CMK (cell line): ENCODE data around the gene TRIM65.
A peak's percentile ranks its signal among the peaks of the same experiment; 100 is the strongest.

ENCODE experiments used
- DNase-seq: peaks from one replicate; pipeline ENCODE4 v3.0.0-alpha.2; 2010; ENCODE audit warnings: low read depth

TRIM65 gene

GRCh38 chr17:75896415-75897159 lies at the start of gene TRIM65:
Gene TRIM65, minus strand, starts transcription at chr17:75896951. Its CDS starts 14 bp downstream, at chr17:75896937.
- peak; percentile 78 for DNase-seq

- no peak for DNase-seq
These were observed 48.5 kb upstream of the TRIM65 start for GRCh38 chr17:75945211-75945610.

GRCh38 chr17:75943491-75943890 lies 46.7 kb upstream of the TRIM65 start:
- DNase-seq, result no peak

GRCh38 chr17:75942473-75942872 lies 45.7 kb upstream of the TRIM65 start:
- no peak for DNase-seq

GRCh38 chr17:75941442-75941819 lies 44.7 kb upstream of the TRIM65 start:
- no peak for DNase-seq

GRCh38 chr17:75940727-75941441 lies 44.1 kb upstream of the TRIM65 start, which contains the start of gene FBF1:
Gene FBF1, minus strand, starts transcription at chr17:75941042. Its CDS starts 2,893 bp downstream, at chr17:75938149.
- DNase-seq, result peak; percentile 75

GRCh38 chr17:75937652-75938051 lies 40.9 kb upstream of the TRIM65 start:
- no peak for DNase-seq

GRCh38 chr17:75933808-75934207 lies 37.1 kb upstream of the TRIM65 start:
- no peak for DNase-seq

- no peak for DNase-seq
These were observed 36.1 kb upstream of the TRIM65 start for GRCh38 chr17:75932852-75933251.

- DNase-seq, result no peak
These were observed 34.3 kb upstream of the TRIM65 start for GRCh38 chr17:75931062-75931461.

GRCh38 chr17:75927286-75927922 lies 30.7 kb upstream of the TRIM65 start:
- no peak for DNase-seq

- no peak for DNase-seq
These were observed 29.7 kb upstream of the TRIM65 start for GRCh38 chr17:75926456-75926855.

- DNase-seq, result no peak
These were observed 29.2 kb upstream of the TRIM65 start for GRCh38 chr17:75925912-75926311.

GRCh38 chr17:75925103-75925502 lies 28.4 kb upstream of the TRIM65 start:
- DNase-seq, result no peak

GRCh38 chr17:75922963-75923874 lies 26.5 kb upstream of the TRIM65 start:
- DNase-seq, result no peak

- no peak for DNase-seq
These were observed 25.6 kb upstream of the TRIM65 start for GRCh38 chr17:75922173-75922961.

- no peak for DNase-seq
These were observed 24.8 kb upstream of the TRIM65 start for GRCh38 chr17:75921596-75921995.

GRCh38 chr17:75920045-75920560 lies 23.4 kb upstream of the TRIM65 start:
- DNase-seq, result no peak

GRCh38 chr17:75919611-75920010 lies 22.9 kb upstream of the TRIM65 start:
- DNase-seq, result no peak

GRCh38 chr17:75917917-75918445 lies 21.2 kb upstream of the TRIM65 start:
- DNase-seq, result no peak
